ENCODE data around the gene MAPKAPK3. TPM values are rescaled to one million over a fixed set of nuclear protein-coding genes. Genes with fewer than 3 reads are reported as not detected.

MAPKAPK3 gene
- total and polyA plus RNA-seq, 2 of the 4 experiments (the other 2 are of a cell fraction), result 38.3 to 57.2 TPM

DNA sequence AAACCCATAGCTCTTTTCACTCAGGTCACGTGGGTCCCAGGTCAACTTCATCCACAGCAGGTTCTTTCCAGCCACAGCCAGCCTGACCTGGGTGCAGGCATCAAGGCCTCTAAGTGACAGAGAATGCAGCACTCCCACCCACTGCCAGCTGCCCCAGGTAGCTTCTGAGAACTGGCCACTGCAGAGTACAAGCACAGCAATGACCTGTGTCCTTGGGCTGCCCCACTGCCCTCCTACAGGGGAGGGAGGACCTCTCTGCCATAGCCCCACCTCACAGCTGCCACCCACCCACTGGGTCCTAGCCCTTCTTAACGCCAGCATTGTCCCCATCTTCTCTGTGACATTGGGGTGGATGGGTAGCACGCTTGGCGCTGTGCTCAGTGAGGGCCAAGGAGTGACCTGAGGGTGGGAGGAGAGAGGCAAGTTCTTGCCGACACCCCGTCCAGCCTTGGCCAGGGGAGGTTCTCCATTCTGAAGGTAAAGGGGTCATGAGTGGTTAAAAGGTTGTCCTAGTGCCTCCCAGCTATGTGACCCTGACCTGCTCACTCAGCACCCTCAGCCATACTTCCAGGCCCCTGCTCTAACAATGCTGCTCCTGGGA lies 17.7 kb upstream of the MAPKAPK3 start:
- H3K27ac ChIP-seq (ENCODE audit: insufficient read depth, low read length), result no peak overlapping the region
- peaks cover 23% of the 10 kb centered on the region for H3K9me1 ChIP-seq (ENCODE audit: insufficient read depth, low read length)
- intact Hi-C loops (cut with micrococcal nuclease), result no loop called here
- dilution Hi-C loops (cut with HindIII; ENCODE audit: low sequenced_read_pairs, unreplicated experiment), result no loop called here
- H3K18ac ChIP-seq (ENCODE audit: low read depth, low read length), result no peak overlapping the region
- peaks cover 0 to 4% of the 10 kb centered on the region in 2 experiments; a peak in 1 of 4 replicates for H3K79me1 ChIP-seq (ENCODE audit: low read depth in 1 of 2, low read length in 2 of 2)
- no peak overlapping the region for H3K14ac ChIP-seq (replicated peaks; ENCODE audit: low read depth, low read length)
- H3K56ac ChIP-seq (ENCODE audit: extremely low read depth, insufficient read depth, low read length), result no peak overlapping the region
- no peak overlapping the region for H4K8ac ChIP-seq (ENCODE audit: low read depth in 2 of 2, low read length in 2 of 2)
- H3K4me1 ChIP-seq (ENCODE audit: control insufficient read depth, insufficient read depth, low read length), result peaks cover 22% of the 10 kb centered on the region
- H2BK20ac ChIP-seq (ENCODE audit: low read depth, low read length), result no peak overlapping the region
- no peak overlapping the region for H3K4me3 ChIP-seq (ENCODE audit: insufficient read depth, low read depth, low read length)
- POLR2A ChIA-PET (ENCODE audit: unreplicated experiment), result no interaction called here
- no peak overlapping the region for H3K4me2 ChIP-seq (ENCODE audit: low read depth, low read length)
- H2AK5ac ChIP-seq (ENCODE audit: low read depth, low read length), result peak overlapping the region; percentile 13; the same call in 1 of the 2 replicates
- no peak overlapping the region for H2BK15ac ChIP-seq (ENCODE audit: low read depth, low read length)
- no peak overlapping the region for H2AK9ac ChIP-seq (replicated peaks; ENCODE audit: low read depth, low read length, poor library complexity)
- H3K9me3 ChIP-seq (ENCODE audit: control insufficient read depth, insufficient read depth, low read length), result no peaks in the 10 kb centered on the region
- H4K91ac ChIP-seq (ENCODE audit: insufficient read depth, low read depth, low read length), result no peak overlapping the region
- H3K9ac ChIP-seq (ENCODE audit: low read depth, low read length), result no peak overlapping the region
- WGBS, 2 experiments (ENCODE audit: extremely low coverage in 2 of 2, insufficient read length in 1 of 2), result 83% methylated on average over 1 of the region's 6 CpGs; no CpG with 5 or more reads in 1 of the 2 experiments
- TF ChIP-seq FOS (IDR thresholded peaks at IDR 0.05; ENCODE audit: low read depth, low read length) (no peak), RCOR1 (IDR thresholded peaks at IDR 0.05; ENCODE audit: insufficient replicate concordance, low read length) (no peak), POLR2A (IDR thresholded peaks at IDR 0.05; ENCODE audit: low read depth, low read length) (no peak), MAFK (IDR thresholded peaks at IDR 0.05; ENCODE audit: low read depth, low read length) (no peak), BHLHE40 (IDR thresholded peaks at IDR 0.05; ENCODE audit: low read depth, low read length) (no peak), NFE2L2 (IDR thresholded peaks at IDR 0.05; ENCODE audit: low read depth, low read length) (no peak)
- ATAC-seq (ENCODE audit: low read depth), result no peak
- BruUV-seq (replicated peaks), result no TSS peak
- no peak overlapping the region for H2BK120ac ChIP-seq (ENCODE audit: low read depth, low read length)
- H4K20me1 ChIP-seq (ENCODE audit: insufficient read depth, low read length), result no peaks in the 10 kb centered on the region
- H3K36me3 ChIP-seq (ENCODE audit: control insufficient read depth, insufficient read depth, low read length), result peaks cover under 1% of the 10 kb centered on the region; the same call in 1 of the 2 replicates
- no peak overlapping the region for H4K5ac ChIP-seq (ENCODE audit: low read depth, low read length)
- no peak overlapping the region for H2BK5ac ChIP-seq (ENCODE audit: low read depth, low read length, poor library complexity, severe bottlenecking)
- no peaks in the 10 kb centered on the region for H3K27me3 ChIP-seq (ENCODE audit: control insufficient read depth, insufficient read depth, low read length)
- H3K23ac ChIP-seq (ENCODE audit: low read depth, low read length), result no peak overlapping the region
- no peak for DNase-seq
- H3K4ac ChIP-seq (ENCODE audit: low read depth, low read length), result no peak overlapping the region; the same call in 1 of the 2 replicates
- in situ Hi-C loops (cut with MboI; ENCODE audit: low sequenced_read_pairs), result no loop called here
- peak overlapping the region; percentile 43 for H2AFZ ChIP-seq (replicated peaks; ENCODE audit: low read length, poor library complexity)
- CTCF ChIA-PET, result no interaction called here

All from IMR-90 (cell line).